ENCODE data around the gene SLC28A1.

Gene SLC28A1

GRCh38 chr15:84905016-84905916 lies 20.8 kb downstream of the SLC28A1 start:
- H3K27ac ChIP-seq, result no peak overlapping the region
- H3K4me3 ChIP-seq, result no peak overlapping the region
- no peaks in the 10 kb centered on the region for H3K9me3 ChIP-seq (ENCODE audit: low read depth, low read length)
- no peak for DNase-seq (ENCODE audit: low read depth, low spot score)
- TF ChIP-seq POLR2AphosphoS5 (IDR thresholded peaks at IDR 0.05; ENCODE audit: borderline replicate concordance, low read depth, low read length) (no peak), FOXP2 (optimal IDR thresholded peaks at IDR 0.05; ENCODE audit: control extremely low read depth, extremely low read length, insufficient read depth) (no peak), EZH2 (IDR thresholded peaks at IDR 0.05) (no peak)
- no peaks in the 10 kb centered on the region for H3K36me3 ChIP-seq (ENCODE audit: insufficient read depth, low read length)
- no peak overlapping the region for H3K9ac ChIP-seq (ENCODE audit: insufficient read length)

DNA sequence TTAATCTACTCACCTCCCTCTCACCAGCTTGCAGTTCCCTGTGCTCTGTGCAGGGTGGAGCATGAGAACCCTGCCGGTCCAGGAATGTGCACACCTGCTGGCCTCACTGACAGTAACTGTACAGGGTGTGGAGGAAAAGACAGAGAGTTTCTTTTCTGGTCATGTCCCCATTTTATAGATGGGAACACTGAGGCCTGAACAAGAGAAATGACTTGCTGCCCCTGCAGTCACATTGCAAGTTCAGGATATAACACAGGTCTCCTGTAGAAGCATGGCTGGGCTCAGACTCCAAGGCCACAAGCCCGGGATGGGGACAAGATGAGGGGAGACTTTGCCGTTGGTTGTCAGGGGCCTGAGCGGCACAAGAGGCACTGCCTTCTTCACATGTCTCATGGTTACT lies 23.3 kb downstream of the SLC28A1 start:
- no peak overlapping the region for H3K4me3 ChIP-seq
- no peak overlapping the region for H3K27ac ChIP-seq
- H3K36me3 ChIP-seq (ENCODE audit: insufficient read depth, low read length), result no peaks in the 10 kb centered on the region
- TF ChIP-seq FOXP2 (optimal IDR thresholded peaks at IDR 0.05; ENCODE audit: control extremely low read depth, extremely low read length, insufficient read depth) (no peak), POLR2AphosphoS5 (IDR thresholded peaks at IDR 0.05; ENCODE audit: borderline replicate concordance, low read depth, low read length) (no peak), EZH2 (IDR thresholded peaks at IDR 0.05) (no peak)
- DNase-seq (ENCODE audit: low read depth, low spot score), result no peak
- H3K9me3 ChIP-seq (ENCODE audit: low read depth, low read length), result no peaks in the 10 kb centered on the region
- no peak overlapping the region for H3K9ac ChIP-seq (ENCODE audit: insufficient read length)

DNA sequence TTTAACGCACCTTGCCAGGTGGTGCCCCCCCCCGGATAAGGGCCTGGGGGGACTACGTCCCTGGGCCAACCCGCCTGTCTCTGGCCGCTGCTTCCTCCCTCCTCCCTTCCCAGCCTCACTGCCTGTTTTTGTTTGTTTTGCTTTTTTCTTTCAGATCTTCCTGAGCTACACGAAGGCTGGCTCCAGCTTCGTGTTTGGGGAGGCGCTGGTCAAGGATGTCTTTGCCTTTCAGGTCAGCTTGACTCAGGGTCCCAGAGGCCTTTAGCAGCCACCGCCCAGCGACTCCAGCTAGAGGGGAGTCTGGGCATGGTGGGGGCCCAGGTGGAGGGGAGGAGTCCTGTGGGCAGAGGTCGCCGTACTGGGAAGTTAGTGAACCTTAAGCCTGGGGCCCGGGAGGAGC lies 24.1 kb downstream of the SLC28A1 start:
- no peaks in the 10 kb centered on the region for H3K36me3 ChIP-seq (ENCODE audit: insufficient read depth, low read length)
- no peak overlapping the region for H3K27ac ChIP-seq
- no peak overlapping the region for H3K4me3 ChIP-seq
- H3K9me3 ChIP-seq (ENCODE audit: low read depth, low read length), result no peaks in the 10 kb centered on the region
- no peak for DNase-seq (ENCODE audit: low read depth, low spot score)
- no peak overlapping the region for H3K9ac ChIP-seq (ENCODE audit: insufficient read length)
- TF ChIP-seq EZH2 (IDR thresholded peaks at IDR 0.05) (no peak), FOXP2 (optimal IDR thresholded peaks at IDR 0.05; ENCODE audit: control extremely low read depth, extremely low read length, insufficient read depth) (no peak), POLR2AphosphoS5 (IDR thresholded peaks at IDR 0.05; ENCODE audit: borderline replicate concordance, low read depth, low read length) (no peak)

DNA sequence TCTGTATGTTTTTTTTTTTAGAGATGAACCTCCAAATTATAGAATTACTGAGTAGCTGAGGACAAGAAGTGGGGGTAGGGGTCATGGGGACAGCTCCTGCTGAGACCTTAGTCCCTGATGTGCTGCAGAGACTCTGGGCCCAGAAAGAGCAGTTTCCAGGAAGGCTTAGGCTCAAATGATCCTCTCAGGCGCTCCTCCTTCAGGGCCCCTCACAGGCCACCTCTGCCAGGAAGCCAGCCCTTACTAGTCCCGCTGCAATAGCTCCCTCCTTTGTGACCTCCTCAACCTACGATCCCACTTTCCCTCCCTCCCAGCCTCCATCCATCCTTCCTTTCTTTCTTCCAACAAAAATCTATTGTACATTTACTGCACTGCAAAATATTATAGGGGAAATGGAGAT lies 24.6 kb downstream of the SLC28A1 start:
- Histone ChIP-seq H3K9ac (ENCODE audit: insufficient read length) (no peak overlapping the region), H3K36me3 (ENCODE audit: insufficient read depth, low read length) (no peaks in the 10 kb centered on the region), H3K9me3 (ENCODE audit: low read depth, low read length) (no peaks in the 10 kb centered on the region), H3K4me3 (no peak overlapping the region), H3K27ac (no peak overlapping the region)
- DNase-seq (ENCODE audit: low read depth, low spot score), result no peak
- TF ChIP-seq POLR2AphosphoS5 (IDR thresholded peaks at IDR 0.05; ENCODE audit: borderline replicate concordance, low read depth, low read length) (no peak), EZH2 (IDR thresholded peaks at IDR 0.05) (no peak), FOXP2 (optimal IDR thresholded peaks at IDR 0.05; ENCODE audit: control extremely low read depth, extremely low read length, insufficient read depth) (no peak)

DNA sequence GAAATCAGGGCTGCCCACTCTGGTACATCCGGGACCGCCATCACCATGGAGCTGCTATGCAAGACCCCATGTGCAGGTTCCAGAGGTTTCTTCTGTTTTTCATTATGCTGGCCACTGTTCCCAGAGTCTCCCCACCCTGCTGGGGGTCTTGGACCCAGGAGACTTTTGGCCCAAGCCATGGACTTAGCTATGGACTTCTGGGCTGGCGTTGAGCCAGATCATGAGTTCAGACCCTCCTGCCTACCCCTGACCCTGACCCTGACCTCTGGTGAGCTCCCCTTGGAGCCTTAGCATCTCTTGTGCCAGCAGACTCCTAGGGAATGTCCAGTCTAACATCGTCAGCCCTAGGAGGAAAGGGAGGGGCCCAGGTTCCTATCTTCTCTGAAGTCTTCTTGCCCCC lies 25.3 kb downstream of the SLC28A1 start:
- DNase-seq (ENCODE audit: low read depth, low spot score), result no peak
- Histone ChIP-seq H3K9ac (ENCODE audit: insufficient read length) (no peak overlapping the region), H3K4me3 (no peak overlapping the region), H3K9me3 (ENCODE audit: low read depth, low read length) (no peaks in the 10 kb centered on the region), H3K36me3 (ENCODE audit: insufficient read depth, low read length) (no peaks in the 10 kb centered on the region), H3K27ac (no peak overlapping the region)
- TF ChIP-seq POLR2AphosphoS5 (IDR thresholded peaks at IDR 0.05; ENCODE audit: borderline replicate concordance, low read depth, low read length) (no peak), EZH2 (IDR thresholded peaks at IDR 0.05) (no peak), FOXP2 (optimal IDR thresholded peaks at IDR 0.05; ENCODE audit: control extremely low read depth, extremely low read length, insufficient read depth) (no peak)

DNA sequence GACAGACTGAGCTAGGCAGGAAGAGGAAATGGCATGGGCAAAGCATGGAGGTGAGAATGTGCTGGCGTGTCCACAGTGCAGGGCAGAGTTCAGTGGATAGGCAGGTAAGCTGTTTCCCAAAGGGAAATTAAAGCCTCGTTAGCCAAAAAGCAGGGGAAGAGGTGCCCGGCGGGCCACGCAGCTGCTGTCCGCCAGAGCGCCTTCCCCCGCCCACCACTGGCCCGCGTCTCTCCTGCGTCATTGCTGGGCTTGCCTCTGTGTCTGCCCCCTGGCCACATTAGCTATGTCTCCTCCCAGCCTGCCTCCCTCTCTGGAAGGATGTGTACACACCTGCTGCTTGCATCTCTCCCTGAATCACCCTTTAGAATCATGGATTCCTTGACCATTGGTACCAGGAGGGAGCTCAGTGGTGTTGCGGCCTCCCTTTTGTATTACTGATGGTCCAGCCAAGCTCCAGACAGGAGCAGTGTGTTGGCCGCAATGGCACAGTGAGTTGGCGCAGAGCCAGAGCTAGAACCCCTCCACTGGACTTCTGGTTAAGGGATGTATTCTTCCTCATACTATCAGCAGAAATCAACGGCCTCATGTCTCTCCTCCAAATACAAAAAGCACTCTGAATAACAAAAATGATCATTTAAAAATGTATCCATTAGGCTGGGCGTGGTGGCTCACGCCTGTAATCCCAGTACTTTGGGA lies 26.6 kb downstream of the SLC28A1 start:
- H3K9ac ChIP-seq (ENCODE audit: insufficient read length), result no peak overlapping the region
- DNase-seq (ENCODE audit: low read depth, low spot score), result no peak

DNA sequence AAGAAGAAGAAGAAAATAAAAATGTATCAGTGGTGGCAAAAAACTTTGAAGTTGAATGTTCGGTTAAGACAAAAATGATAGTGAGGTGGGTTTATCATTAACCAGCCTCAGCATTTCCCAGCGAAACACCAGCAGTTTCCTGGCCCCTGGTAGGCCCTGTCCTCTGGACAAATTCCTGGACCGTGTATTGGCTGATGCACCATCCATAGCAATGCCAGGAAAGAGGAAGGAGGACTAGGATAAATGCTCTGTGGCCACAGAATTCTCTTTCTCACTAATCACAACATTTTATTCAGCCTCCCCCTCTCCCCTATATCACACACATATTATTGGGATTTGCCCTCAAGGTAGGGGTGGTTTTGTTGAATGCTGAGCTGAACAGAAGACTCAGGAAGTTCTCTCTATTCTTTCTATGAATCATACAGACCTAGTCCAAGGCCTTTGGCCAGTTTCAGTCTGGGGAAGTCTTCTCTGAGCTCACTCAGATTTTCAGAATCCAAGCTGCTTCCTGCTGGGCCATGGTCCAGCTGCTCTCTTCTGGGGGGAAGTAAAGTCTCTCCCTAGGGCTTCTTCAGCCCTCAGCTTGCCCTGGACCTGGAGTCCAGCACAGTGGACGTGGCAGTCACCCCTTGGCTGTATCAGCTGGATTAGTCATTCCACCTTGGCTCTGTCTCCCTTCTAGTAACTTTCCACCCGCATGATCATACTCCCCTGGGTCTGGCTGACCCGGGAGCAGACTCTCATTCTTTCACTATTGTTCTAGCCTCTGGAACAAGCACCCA lies 27.6 kb downstream of the SLC28A1 start:
- TF ChIP-seq FOXP2 (optimal IDR thresholded peaks at IDR 0.05; ENCODE audit: control extremely low read depth, extremely low read length, insufficient read depth) (no peak), EZH2 (IDR thresholded peaks at IDR 0.05) (no peak), POLR2AphosphoS5 (IDR thresholded peaks at IDR 0.05; ENCODE audit: borderline replicate concordance, low read depth, low read length) (no peak)
- no peak overlapping the region for H3K27ac ChIP-seq
- DNase-seq (ENCODE audit: low read depth, low spot score), result no peak
- no peak overlapping the region for H3K9ac ChIP-seq (ENCODE audit: insufficient read length)
- H3K4me3 ChIP-seq, result no peak overlapping the region
- no peaks in the 10 kb centered on the region for H3K36me3 ChIP-seq (ENCODE audit: insufficient read depth, low read length)
- H3K9me3 ChIP-seq (ENCODE audit: low read depth, low read length), result no peaks in the 10 kb centered on the region

More for the DNA sequence above, 26.6 kb downstream of the SLC28A1 start:
- H3K36me3 ChIP-seq (ENCODE audit: insufficient read depth, low read length), result no peaks in the 10 kb centered on the region
- H3K4me3 ChIP-seq, result no peak overlapping the region
- no peak for TF ChIP-seq FOXP2 (optimal IDR thresholded peaks at IDR 0.05; ENCODE audit: control extremely low read depth, extremely low read length, insufficient read depth)
- TF ChIP-seq EZH2 (IDR thresholded peaks at IDR 0.05), result no peak
- no peak for TF ChIP-seq POLR2AphosphoS5 (IDR thresholded peaks at IDR 0.05; ENCODE audit: borderline replicate concordance, low read depth, low read length)
- no peaks in the 10 kb centered on the region for H3K9me3 ChIP-seq (ENCODE audit: low read depth, low read length)
- no peak overlapping the region for H3K27ac ChIP-seq

DNA sequence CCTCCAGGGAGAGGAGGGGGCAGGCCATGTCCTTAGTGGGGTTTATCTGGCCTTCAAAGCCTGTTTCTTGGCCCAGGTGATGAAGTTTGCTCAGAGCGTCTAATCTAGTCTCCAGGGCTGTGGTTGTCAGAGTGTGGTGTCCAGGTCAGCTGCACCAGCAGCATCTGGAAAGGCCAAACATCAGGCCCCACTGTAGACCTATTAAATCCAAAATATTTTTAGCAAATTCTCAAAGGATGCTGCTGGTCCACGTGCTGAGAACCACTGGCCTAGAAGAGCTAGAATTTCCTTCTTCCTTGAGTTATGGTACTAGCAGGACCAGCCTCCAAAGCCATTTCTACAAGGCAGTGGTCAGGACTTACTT lies 28.9 kb downstream of the SLC28A1 start:
- no peak overlapping the region for H3K4me3 ChIP-seq
- no peak for TF ChIP-seq EZH2 (IDR thresholded peaks at IDR 0.05)
- no peak for TF ChIP-seq FOXP2 (optimal IDR thresholded peaks at IDR 0.05; ENCODE audit: control extremely low read depth, extremely low read length, insufficient read depth)
- TF ChIP-seq POLR2AphosphoS5 (IDR thresholded peaks at IDR 0.05; ENCODE audit: borderline replicate concordance, low read depth, low read length), result no peak
- H3K9ac ChIP-seq (ENCODE audit: insufficient read length), result no peak overlapping the region
- no peak for DNase-seq (ENCODE audit: low read depth, low spot score)
- H3K36me3 ChIP-seq (ENCODE audit: insufficient read depth, low read length), result no peaks in the 10 kb centered on the region
- H3K27ac ChIP-seq, result no peak overlapping the region
- H3K9me3 ChIP-seq (ENCODE audit: low read depth, low read length), result no peaks in the 10 kb centered on the region

Data from SK-N-MC (cell line).